AG04449 (cell line): ENCODE measurements around the gene NOL4L.

Source experiments
- CTCF ChIA-PET: fragments of 350-600 bp; formaldehyde crosslinking; extraction: SDS; loops from one replicate; lab custom pipeline; 2021; ENCODE audit warnings: antibody characterized with exemption; lab: Yijun Ruan, JAX
- POLR2A ChIA-PET: fragments of 400-600, 350-600 bp; formaldehyde crosslinking; extraction: SDS; loops from one replicate; lab custom pipeline; 2020; ENCODE audit warnings: antibody characterized with exemption, inconsistent platforms; lab: Yijun Ruan, JAX
- DNase-seq: peaks from one replicate; pipeline ENCODE4 v3.0.0-alpha.2; 2010; ENCODE audit warnings: low read depth, low spot score
- H3K4me3 ChIP-seq: 2 replicates; pipeline ENCODE4 v1.5.1; 2011; ENCODE audit warnings: low read depth, mild to moderate bottlenecking, control low read depth, low read length
- CTCF ChIP-seq: IDR thresholded peaks from one replicate; pipeline ENCODE4 v1.5.1; 2011; ENCODE audit warnings: mild to moderate bottlenecking, moderate library complexity, low read length, control low read depth, inconsistent platforms; ENCODE audit not compliant: insufficient read depth; ENCODE audit errors: missing control alignments

Gene NOL4L

GRCh38 chr20:32521780-32522525, 63.2 kb downstream of the NOL4L start:
- no peak for DNase-seq
- ChIA-PET POLR2A (interaction anchor here (0.5 to 0.9 kb wide), 2 partner anchors 131 to 178 kb away, joined by 3 read pairs; no protein-coding TSS in a partner anchor), CTCF (interaction anchor here (0.6 to 20.9 kb wide), 26 partner anchors 8 to 424 kb away, joined by 3 to 653 read pairs (median 5); partner anchors contain the start of gene C20orf203)
- no peak overlapping the region for H3K4me3 ChIP-seq
- peak; percentile 91 for TF ChIP-seq CTCF

GRCh38 chr20:32520927-32521203, 64.3 kb downstream of the NOL4L start:
- POLR2A ChIA-PET, result no interaction called here
- CTCF ChIA-PET, result interaction anchor here (1.0 to 20.9 kb wide), 7 partner anchors 12 to 257 kb away, joined by 3 to 653 read pairs (median 51); no protein-coding TSS in a partner anchor
- DNase-seq, result no peak
- TF ChIP-seq CTCF, result no peak
- no peak overlapping the region for H3K4me3 ChIP-seq

- DNase-seq, result no peak
- ChIA-PET CTCF (interaction anchor here (4.0 to 20.9 kb wide), 3 partner anchors 9 to 135 kb away, joined by 12 to 653 read pairs (median 53); no protein-coding TSS in a partner anchor), POLR2A (no interaction called here)
- no peak for TF ChIP-seq CTCF
- no peak overlapping the region for H3K4me3 ChIP-seq
Measured at GRCh38 chr20:32519381-32519730, 65.8 kb downstream of the NOL4L start.

DNA sequence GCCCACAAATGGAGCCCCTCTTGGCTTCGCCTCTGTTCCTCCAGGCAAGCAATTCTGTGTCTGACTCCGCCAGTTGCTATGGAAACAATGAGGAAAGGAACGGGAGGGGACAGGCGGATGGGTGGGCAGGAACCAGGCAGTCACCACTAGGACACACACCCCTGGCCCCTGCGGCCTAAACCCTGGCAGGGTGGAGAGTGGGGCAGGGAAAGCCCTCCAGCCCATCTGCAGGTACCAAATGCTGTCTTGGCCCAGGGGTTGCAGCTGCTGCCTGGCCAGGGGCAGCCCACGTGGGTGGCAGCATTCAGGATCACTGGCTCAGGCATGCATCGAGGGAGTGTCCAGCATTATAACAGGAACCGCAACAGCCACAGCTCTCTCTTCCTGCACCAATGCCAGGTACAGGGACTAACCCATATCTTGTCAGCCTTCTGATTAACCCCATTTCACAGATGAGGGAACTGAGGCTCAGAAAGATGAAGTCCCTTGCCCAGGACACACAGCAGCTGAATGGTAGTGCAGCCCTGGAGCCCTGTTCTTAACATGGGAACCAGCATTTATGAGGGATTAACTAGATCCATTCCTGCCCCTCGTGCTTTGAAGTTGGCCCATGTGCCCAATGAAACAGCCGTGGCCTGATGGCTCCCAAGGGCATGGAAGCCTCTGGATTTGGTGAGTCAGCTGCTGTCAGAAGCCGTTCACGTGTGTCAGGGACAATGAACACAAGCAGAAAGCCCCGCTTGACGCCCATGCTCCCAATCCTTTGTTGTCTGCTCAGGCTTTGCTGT, 66.3 kb downstream of the NOL4L start:
- H3K4me3 ChIP-seq, result no peak overlapping the region
- no peak for DNase-seq
- TF ChIP-seq CTCF, result no peak
- ChIA-PET CTCF (interaction anchor here (0.6 to 20.9 kb wide), 5 partner anchors 10 to 271 kb away, joined by 3 to 653 read pairs (median 12); no protein-coding TSS in a partner anchor), POLR2A (no interaction called here)

DNA sequence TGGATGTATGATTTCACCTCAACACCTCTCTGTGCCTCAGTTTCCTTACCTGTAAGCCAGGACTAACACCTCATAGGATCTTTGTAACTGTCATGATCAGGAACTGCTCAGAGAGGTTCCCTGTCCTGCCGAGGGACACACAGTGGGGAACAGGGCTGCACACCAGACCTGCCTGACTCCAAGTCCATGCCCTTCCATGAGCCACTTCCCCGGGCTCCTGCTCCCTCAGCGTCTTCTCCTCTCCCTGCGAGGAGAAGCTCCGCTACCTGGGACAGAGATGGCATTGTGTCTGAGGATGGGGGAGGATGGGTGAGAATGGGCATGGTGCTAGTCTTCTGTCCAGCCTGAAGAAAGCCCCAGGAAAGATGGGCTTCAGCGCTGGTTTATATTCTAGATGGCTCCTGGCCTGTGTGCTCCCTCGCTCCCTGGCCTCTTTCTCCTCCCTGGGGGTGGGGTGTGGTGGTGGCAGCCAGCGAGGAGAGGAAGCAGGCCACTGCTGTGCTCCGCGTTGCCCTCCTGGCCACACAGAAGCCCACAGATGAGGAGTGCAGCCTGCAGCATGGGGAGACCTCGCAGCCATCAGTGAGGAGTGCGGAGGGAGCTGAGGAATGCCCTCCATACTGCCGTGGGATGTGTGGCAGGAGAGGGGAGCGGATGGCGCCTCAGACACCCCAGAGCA, 67.1 kb downstream of the NOL4L start:
- CTCF ChIA-PET, result interaction anchor here (0.6 to 20.9 kb wide), 4 partner anchors 10 to 272 kb away, joined by 3 to 653 read pairs (median 8); no protein-coding TSS in a partner anchor
- DNase-seq, result no peak
- no peak for TF ChIP-seq CTCF
- H3K4me3 ChIP-seq, result no peak overlapping the region
- POLR2A ChIA-PET, result no interaction called here
